Stimulated activated CD4-positive, alpha-beta T cell treated with anti-CD3 and anti-CD28 coated beads, Interleukin-15, amount 100 ng/mL, for 24 hours (primary cell): ENCODE measurements around the gene CARNS1.

Experiments
- DNase-seq: peaks from one replicate; pipeline ENCODE4 v3.0.0-alpha.2; 2020

Gene CARNS1

GRCh38 chr11:67429722-67430121, 14.2 kb downstream of the CARNS1 start:
- no peak for DNase-seq

GRCh38 chr11:67431346-67432249, 16.1 kb downstream of the CARNS1 start:
- DNase-seq, result no peak

GRCh38 chr11:67432655-67433349, 17.3 kb downstream of the CARNS1 start:
- peak; percentile 26 for DNase-seq

- peak; percentile 45 for DNase-seq
These were observed 18.3 kb downstream of the CARNS1 start for GRCh38 chr11:67433536-67434394.

GRCh38 chr11:67434395-67434881, 19.0 kb downstream of the CARNS1 start:
- peak; percentile 60 for DNase-seq

GRCh38 chr11:67435031-67435726, 19.7 kb downstream of the CARNS1 start:
- DNase-seq, result peak; percentile 66

GRCh38 chr11:67435727-67436458, 20.4 kb downstream of the CARNS1 start:
- no peak for DNase-seq

GRCh38 chr11:67436459-67437081, 21.1 kb downstream of the CARNS1 start:
- DNase-seq, result peak; percentile 91

GRCh38 chr11:67437082-67437808, 21.8 kb downstream of the CARNS1 start, which contains the start of gene PTPRCAP:
Gene PTPRCAP (minus strand): TSS chr11:67437682. CDS start chr11:67437619, 63 bp downstream.
- DNase-seq, result peak; percentile 87

- DNase-seq, result no peak
These were observed 22.3 kb downstream of the CARNS1 start for GRCh38 chr11:67437809-67438157.

GRCh38 chr11:67438158-67438902, 22.9 kb downstream of the CARNS1 start:
- peak; percentile 93 for DNase-seq

GRCh38 chr11:67439321-67440228, 24.1 kb downstream of the CARNS1 start:
- DNase-seq, result peak; percentile 69

- DNase-seq, result peak; percentile 38
These were observed 25.0 kb downstream of the CARNS1 start for GRCh38 chr11:67440229-67441097.

GRCh38 chr11:67441098-67441563, 25.7 kb downstream of the CARNS1 start:
- peak; percentile 48 for DNase-seq

- no peak for DNase-seq
These were observed 26.4 kb downstream of the CARNS1 start for GRCh38 chr11:67441731-67442351.

GRCh38 chr11:67442504-67443404, 27.3 kb downstream of the CARNS1 start:
- no peak for DNase-seq
